ENCODE data around the gene NAA60.

GRCh38 chr16:3461151-3461550, 17.7 kb downstream of the NAA60 start:
- TF ChIP-seq FOXM1 (IDR thresholded peaks at IDR 0.05; ENCODE audit: borderline replicate concordance) (no peak), BHLHE40 (IDR thresholded peaks at IDR 0.05; ENCODE audit: borderline replicate concordance) (no peak), PKNOX1 (IDR thresholded peaks at IDR 0.05) (no peak), HDGF (IDR thresholded peaks at IDR 0.05; ENCODE audit: borderline replicate concordance) (no peak), TARDBP (IDR thresholded peaks at IDR 0.05) (no peak), L3MBTL2 (conservative IDR thresholded peaks at IDR 0.05) (no peak), ZNF384 (IDR thresholded peaks at IDR 0.05) (no peak), ELF4 (IDR thresholded peaks at IDR 0.05) (no peak), SUZ12 (IDR thresholded peaks at IDR 0.05) (no peak), SP1 (IDR thresholded peaks at IDR 0.05) (no peak), FOXA1 (IDR thresholded peaks at IDR 0.05) (no peak), CTBP1 (IDR thresholded peaks at IDR 0.05; ENCODE audit: borderline replicate concordance) (no peak), ARNT (IDR thresholded peaks at IDR 0.05) (no peak), FOXK2 (IDR thresholded peaks at IDR 0.05) (no peak)

Data from HEK293T (cell line).